Nephron (organoid): ENCODE results near the gene SEBOX.

Experiments
- H3K27ac Mint-ChIP-seq, 3 experiments: 2 replicates each; pipeline ENCODE4 v1.8.0; 2020; ENCODE audit warnings: mixed read lengths in 3 of 3, mild to moderate bottlenecking in 2 of 3, moderate library complexity in 1 of 3
- H3K27me3 Mint-ChIP-seq: 2 replicates; pipeline ENCODE4 v1.8.0; 2021; ENCODE audit warnings: low read depth, mild to moderate bottlenecking, moderate library complexity, mixed read lengths
- H3K36me3 Mint-ChIP-seq: 2 replicates; pipeline ENCODE4 v1.8.0; 2020; ENCODE audit warnings: low read depth, mixed read lengths
- H3K4me1 Mint-ChIP-seq: 2 replicates; pipeline ENCODE4 v1.8.0; 2020; ENCODE audit warnings: mixed read lengths
- H3K4me3 Mint-ChIP-seq, 3 experiments: 2 replicates each; pipeline ENCODE4 v1.8.0; 2020; ENCODE audit warnings: mild to moderate bottlenecking in 3 of 3, mixed read lengths in 3 of 3, moderate library complexity in 2 of 3
- H3K9me3 Mint-ChIP-seq: 2 replicates; pipeline ENCODE4 v1.8.0; 2020; ENCODE audit warnings: mixed read lengths
- TF ChIP-seq, protein P1 (sequence below), 3 experiments: fragments of 200-600 bp; sonication (generic); IDR thresholded peaks; one replicate each; pipeline ENCODE4 v1.5.0; 2021; ENCODE audit warnings: antibody characterized with exemption in 3 of 3; ENCODE audit not compliant: unreplicated experiment in 3 of 3

SEBOX gene

DNA sequence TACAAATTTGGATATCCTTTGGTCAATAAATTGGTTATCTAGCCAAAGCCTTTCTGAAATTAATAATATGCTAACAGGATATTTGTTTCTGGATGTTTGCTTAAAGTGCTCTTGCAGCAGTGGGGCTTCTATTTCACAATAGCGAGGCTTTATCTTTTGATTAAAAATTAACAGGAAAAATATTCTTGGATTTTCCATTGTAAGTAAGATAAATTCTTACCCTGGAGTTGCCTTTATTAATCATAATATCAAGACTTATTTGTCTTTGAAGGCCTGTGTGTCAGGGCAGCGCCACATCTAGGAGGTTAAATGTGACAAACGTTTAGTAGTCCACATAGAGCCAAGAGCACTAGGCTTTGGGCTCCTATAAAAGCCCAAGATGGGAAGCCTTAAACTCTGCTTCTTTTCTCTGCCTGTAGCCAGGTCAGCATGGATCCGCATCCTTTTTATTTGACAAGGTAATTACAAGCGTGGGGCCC is 40.7 kb downstream of the SEBOX start:
- Mint-ChIP-seq H3K4me3 (no peak overlapping the region), H3K36me3 (peaks cover 28% of the 10 kb centered on the region), H3K9me3 (no peaks in the 10 kb centered on the region), H3K4me1 (peaks cover 34% of the 10 kb centered on the region), H3K27me3 (peaks cover 3% of the 10 kb centered on the region), H3K27ac (no peak overlapping the region)
- TF ChIP-seq, protein P1, sequence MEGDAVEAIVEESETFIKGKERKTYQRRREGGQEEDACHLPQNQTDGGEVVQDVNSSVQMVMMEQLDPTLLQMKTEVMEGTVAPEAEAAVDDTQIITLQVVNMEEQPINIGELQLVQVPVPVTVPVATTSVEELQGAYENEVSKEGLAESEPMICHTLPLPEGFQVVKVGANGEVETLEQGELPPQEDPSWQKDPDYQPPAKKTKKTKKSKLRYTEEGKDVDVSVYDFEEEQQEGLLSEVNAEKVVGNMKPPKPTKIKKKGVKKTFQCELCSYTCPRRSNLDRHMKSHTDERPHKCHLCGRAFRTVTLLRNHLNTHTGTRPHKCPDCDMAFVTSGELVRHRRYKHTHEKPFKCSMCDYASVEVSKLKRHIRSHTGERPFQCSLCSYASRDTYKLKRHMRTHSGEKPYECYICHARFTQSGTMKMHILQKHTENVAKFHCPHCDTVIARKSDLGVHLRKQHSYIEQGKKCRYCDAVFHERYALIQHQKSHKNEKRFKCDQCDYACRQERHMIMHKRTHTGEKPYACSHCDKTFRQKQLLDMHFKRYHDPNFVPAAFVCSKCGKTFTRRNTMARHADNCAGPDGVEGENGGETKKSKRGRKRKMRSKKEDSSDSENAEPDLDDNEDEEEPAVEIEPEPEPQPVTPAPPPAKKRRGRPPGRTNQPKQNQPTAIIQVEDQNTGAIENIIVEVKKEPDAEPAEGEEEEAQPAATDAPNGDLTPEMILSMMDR (IDR thresholded peaks at IDR 0.05; ENCODE audit: unreplicated experiment in 3 of 3), result no peak

DNA sequence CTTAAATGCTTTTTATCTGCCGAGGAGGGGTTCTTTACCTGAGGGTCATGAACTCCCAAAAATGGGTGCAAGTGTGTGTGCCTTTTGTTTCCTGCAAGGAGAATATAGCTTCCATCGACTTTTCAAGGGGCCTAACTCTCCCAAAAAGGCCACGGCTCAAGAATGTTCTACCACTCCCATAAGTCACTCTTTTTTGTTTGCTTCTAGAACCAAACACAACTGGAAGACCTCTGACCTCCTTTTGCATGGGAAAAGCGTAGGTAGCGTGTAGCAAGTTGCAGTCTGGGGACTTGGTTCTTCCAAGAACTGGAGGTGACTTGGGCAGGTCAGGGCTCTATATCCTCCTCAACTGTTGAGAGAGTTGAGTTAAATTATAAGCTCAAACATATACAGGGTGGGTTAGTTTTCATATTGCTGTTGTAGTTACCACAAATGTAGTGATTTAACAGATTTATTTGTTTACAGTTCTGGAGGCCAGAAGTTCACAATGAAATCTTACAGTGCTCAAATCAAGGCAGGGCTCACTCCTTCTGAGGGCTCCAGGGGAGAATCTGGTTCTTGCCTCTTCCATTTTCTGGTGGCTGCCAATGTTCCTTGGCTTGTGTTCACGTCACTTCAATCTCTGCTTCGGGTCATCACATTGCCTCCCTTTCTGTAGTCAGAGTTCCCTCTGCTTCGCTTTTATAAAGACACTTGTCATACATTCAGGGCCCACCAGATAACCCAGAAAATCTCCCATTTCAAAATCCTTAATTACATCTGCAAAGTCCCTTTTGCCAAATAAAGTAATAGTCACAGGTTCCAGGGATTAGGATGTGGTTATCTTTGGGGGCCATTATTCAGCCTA is 44.6 kb downstream of the SEBOX start:
- no peaks in the 10 kb centered on the region for H3K36me3 Mint-ChIP-seq
- H3K4me3 Mint-ChIP-seq, result peak overlapping the region; percentile 88 to 97 (median 95)
- H3K4me1 Mint-ChIP-seq, result peaks cover 47% of the 10 kb centered on the region
- H3K27me3 Mint-ChIP-seq, result peaks cover 3% of the 10 kb centered on the region
- H3K9me3 Mint-ChIP-seq, result no peaks in the 10 kb centered on the region
- H3K27ac Mint-ChIP-seq, result peak overlapping the region; percentile 69 to 93 (median 85)
- TF ChIP-seq, protein P1 (IDR thresholded peaks at IDR 0.05; ENCODE audit: unreplicated experiment in 3 of 3), result no peak

DNA sequence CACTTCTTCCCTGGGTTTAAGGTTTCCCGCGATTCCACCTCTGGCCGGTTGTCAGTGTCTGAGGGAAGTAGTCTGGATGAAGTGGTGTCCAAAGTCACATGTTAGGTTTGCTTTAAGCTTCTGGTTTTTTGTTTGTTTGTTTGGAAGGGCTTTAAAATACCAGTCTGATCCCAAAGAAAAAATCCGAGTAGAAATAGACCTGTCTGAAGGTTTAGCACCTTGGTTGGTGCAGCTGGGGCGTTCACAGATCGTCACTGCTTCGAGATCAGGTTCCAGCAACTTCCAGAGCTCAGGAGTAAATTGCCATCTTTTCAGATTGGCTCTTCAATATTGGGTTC is 45.4 kb downstream of the SEBOX start:
- Mint-ChIP-seq H3K27me3 (peaks cover 3% of the 10 kb centered on the region), H3K27ac (peak overlapping the region; percentile 69 to 93 (median 85)), H3K9me3 (no peaks in the 10 kb centered on the region), H3K4me3 (peak overlapping the region; percentile 88 to 97 (median 95)), H3K36me3 (no peaks in the 10 kb centered on the region), H3K4me1 (peaks cover 43% of the 10 kb centered on the region)
- TF ChIP-seq, protein P1 (IDR thresholded peaks at IDR 0.05; ENCODE audit: unreplicated experiment in 3 of 3), result no peak

DNA sequence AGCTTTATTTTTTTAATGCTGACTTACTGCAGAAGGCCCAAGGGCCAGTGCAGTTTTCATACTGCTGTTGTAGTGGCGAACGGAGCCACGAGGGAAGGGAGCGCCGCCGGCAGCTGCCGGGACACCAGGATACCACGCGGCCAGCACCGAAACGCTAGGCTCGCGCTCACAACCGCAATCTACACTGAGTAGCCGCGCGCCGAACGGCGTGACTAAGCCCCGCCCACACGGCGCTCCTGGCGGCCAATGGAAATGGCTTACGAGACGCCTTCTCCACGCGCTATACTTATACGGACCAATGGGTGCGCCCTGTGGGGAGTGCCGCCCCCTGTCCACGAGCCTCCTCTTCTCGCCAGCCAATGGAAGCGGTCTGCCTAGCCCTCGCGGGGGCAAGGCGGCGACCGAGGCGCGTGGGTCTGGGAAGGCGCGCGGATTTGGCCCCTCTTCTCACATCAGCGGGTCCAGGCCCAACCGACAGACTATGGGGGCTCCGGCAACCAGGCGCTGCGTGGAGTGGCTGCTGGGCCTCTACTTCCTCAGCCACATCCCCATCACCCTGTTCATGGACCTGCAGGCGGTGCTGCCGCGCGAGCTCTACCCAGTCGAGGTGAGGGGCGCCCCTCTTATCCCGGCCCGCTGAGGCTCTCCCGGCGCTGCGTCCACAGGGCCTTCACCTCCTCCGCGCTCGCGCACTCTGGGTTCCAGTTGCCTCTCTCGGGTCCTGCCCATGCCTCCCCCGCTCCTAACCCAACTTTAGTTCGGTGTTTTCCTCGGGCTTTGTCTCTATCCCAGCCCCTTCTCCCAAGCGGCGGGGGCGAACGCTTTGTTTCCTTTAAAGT is 46.0 kb downstream of the SEBOX start, which contains the start of gene TMEM97:
Gene TMEM97, plus strand, starts transcription at position 442 of the 839 bp plus-strand sequence. Its CDS starts 40 bp downstream, at position 482.
- TF ChIP-seq, protein P1 (IDR thresholded peaks at IDR 0.05; ENCODE audit: unreplicated experiment in 3 of 3), result peak in 1 of 3 experiments; percentile 21
- Mint-ChIP-seq H3K27me3 (peaks cover 3% of the 10 kb centered on the region), H3K4me3 (peak within 1 kb of the TSS; percentile 88 to 97 (median 95)), H3K9me3 (no peaks in the 10 kb centered on the region), H3K27ac (peak within 1 kb of the TSS; percentile 69 to 93 (median 85)), H3K36me3 (no peaks in the 10 kb centered on the region), H3K4me1 (peaks cover 43% of the 10 kb centered on the region)

DNA sequence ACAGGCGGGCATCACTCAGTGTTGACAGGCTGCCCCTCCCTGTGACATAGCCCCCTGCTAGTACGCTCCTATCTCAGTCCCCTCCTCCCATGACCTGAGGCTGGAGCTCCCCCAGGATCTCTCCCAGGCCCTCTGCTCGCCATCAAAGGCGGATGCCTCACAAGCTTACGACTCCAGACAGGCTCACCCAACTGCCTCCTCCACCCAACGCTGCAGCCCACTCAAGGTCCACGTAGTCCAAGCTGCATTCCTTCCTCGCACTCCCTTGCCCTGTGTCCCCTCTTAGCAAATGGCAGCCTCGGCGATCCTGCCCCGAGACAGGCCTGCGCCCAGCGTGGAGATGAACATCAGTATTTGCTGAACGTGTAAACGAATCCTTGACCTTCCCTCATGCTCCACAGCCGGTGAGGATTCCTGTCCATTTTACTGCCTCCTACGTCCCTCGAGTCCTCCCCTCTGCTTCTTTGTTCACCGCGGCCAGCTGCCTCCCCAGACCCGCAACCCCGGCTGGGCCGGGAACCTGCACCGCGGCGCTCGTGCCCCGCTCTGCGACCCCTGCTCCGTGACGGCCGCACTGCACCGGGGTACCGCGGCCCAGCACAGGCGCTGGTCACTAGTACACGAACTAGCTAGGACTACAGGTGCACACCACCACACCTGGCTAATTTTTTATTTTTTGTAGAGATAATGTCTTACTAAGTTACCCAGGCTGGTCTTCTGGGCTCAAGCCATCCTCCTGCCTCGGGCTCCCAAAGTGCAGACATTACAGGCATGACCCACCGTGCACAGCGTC is 46.8 kb downstream of the SEBOX start:
- Mint-ChIP-seq H3K36me3 (no peaks in the 10 kb centered on the region), H3K4me3 (peak overlapping the region; percentile 88 to 97 (median 95)), H3K27me3 (peaks cover 3% of the 10 kb centered on the region), H3K9me3 (no peaks in the 10 kb centered on the region), H3K27ac (peak overlapping the region; percentile 69 to 93 (median 85)), H3K4me1 (peaks cover 42% of the 10 kb centered on the region)
- TF ChIP-seq, protein P1 (IDR thresholded peaks at IDR 0.05; ENCODE audit: unreplicated experiment in 3 of 3), result no peak
